GM23338 (cell line): ENCODE results near the gene SPCS2. TPM values are rescaled to one million over a fixed set of nuclear protein-coding genes. Genes with fewer than 3 reads are reported as not detected.

Source experiments
- ATAC-seq: fragments of 200-7000 bp; cut with Tn5 transposase; 3 replicates; pipeline ENCODE4 v1.9.1; 2020
- DNase-seq: peaks from one replicate; pipeline ENCODE4 v3.0.0-alpha.2; 2015; ENCODE audit warnings: low spot score
- H2AFZ ChIP-seq: fragments of 200-600 bp; sonication (generic); 2 replicates; pipeline ENCODE4 v1.8.0; 2016; ENCODE audit warnings: antibody characterized with exemption, mild to moderate bottlenecking, moderate library complexity
- H3F3A ChIP-seq: fragments of 200-600 bp; sonication (generic); replicated peaks from 2 replicates; pipeline ENCODE4 v1.8.0; 2017; ENCODE audit warnings: antibody characterized with exemption, mixed run types, low read depth
- H3K27ac ChIP-seq: fragments of 200-600 bp; sonication (generic); 2 replicates; pipeline ENCODE4 v1.6.1; 2016; ENCODE audit warnings: low read depth
- H3K27me3 ChIP-seq: fragments of 200-600 bp; sonication (generic); 2 replicates; pipeline ENCODE4 v1.8.0; 2016; ENCODE audit warnings: mild to moderate bottlenecking, mixed run types, moderate library complexity; ENCODE audit not compliant: insufficient read depth
- H3K36me3 ChIP-seq: fragments of 200-600 bp; sonication (generic); 2 replicates; pipeline ENCODE4 v1.8.0; 2016; ENCODE audit warnings: mild to moderate bottlenecking; ENCODE audit not compliant: insufficient read depth
- H3K4me1 ChIP-seq: fragments of 200-600 bp; sonication (generic); 2 replicates; pipeline ENCODE4 v1.8.0; 2016; ENCODE audit warnings: mild to moderate bottlenecking, moderate library complexity; ENCODE audit not compliant: insufficient read depth
- H3K4me2 ChIP-seq: fragments of 200-600 bp; sonication (generic); 2 replicates; pipeline ENCODE4 v1.7.1; 2017; ENCODE audit warnings: mixed run types
- H3K4me3 ChIP-seq: fragments of 200-600 bp; sonication (generic); 2 replicates; pipeline ENCODE4 v1.6.1; 2016; ENCODE audit warnings: mixed run types
- H3K79me2 ChIP-seq: fragments of 200-600 bp; sonication (generic); replicated peaks from 2 replicates; pipeline ENCODE4 v1.8.0; 2017; ENCODE audit warnings: mild to moderate bottlenecking; ENCODE audit not compliant: insufficient read depth
- H3K9me2 ChIP-seq: fragments of 200-600 bp; sonication (generic); 2 replicates; pipeline ENCODE4 v1.8.0; 2017; ENCODE audit not compliant: insufficient read depth
- H4K20me1 ChIP-seq: fragments of 200-600 bp; sonication (generic); replicated peaks from 2 replicates; pipeline ENCODE4 v1.8.0; 2017; ENCODE audit warnings: mild to moderate bottlenecking; ENCODE audit not compliant: insufficient read depth
- H3K27ac Mint-ChIP-seq: 2 replicates; pipeline ENCODE4 v1.8.0; 2020; ENCODE audit warnings: inconsistent platforms, mild to moderate bottlenecking, moderate library complexity, mixed read lengths
- H3K27me3 Mint-ChIP-seq: 3 replicates; pipeline ENCODE4 v1.8.0; 2022; ENCODE audit warnings: low read depth, mild to moderate bottlenecking, moderate library complexity, mixed read lengths, inconsistent platforms; ENCODE audit not compliant: insufficient read depth, poor library complexity
- H3K36me3 Mint-ChIP-seq: 3 replicates; pipeline ENCODE4 v1.8.0; 2021; ENCODE audit warnings: low read depth, mild to moderate bottlenecking, inconsistent platforms, moderate library complexity, mixed read lengths
- H3K4me1 Mint-ChIP-seq: 3 replicates; pipeline ENCODE4 v1.8.0; 2020; ENCODE audit warnings: mild to moderate bottlenecking, inconsistent platforms, mixed read lengths
- H3K4me3 Mint-ChIP-seq: 3 replicates; pipeline ENCODE4 v1.8.0; 2021; ENCODE audit warnings: moderate library complexity, mild to moderate bottlenecking, inconsistent platforms, mixed read lengths
- H3K9me3 Mint-ChIP-seq: 3 replicates; pipeline ENCODE4 v1.8.0; 2020; ENCODE audit warnings: moderate library complexity, mild to moderate bottlenecking, inconsistent platforms, mixed read lengths
- CREB1 ChIP-seq: fragments of 250-450 bp; sonication (Bioruptor Pico); IDR thresholded peaks from 2 replicates; pipeline ENCODE4 v1.5.0; 2020; ENCODE audit warnings: low read depth, mild to moderate bottlenecking, moderate library complexity
- CTCF ChIP-seq, 2 experiments: fragments of 200-600 bp in 1 of 2; sonication (generic) in 1 of 2; conservative IDR thresholded peaks; 2 replicates each; pipeline versions ENCODE4 v1.5.1 to v1.6.1; 2016 to 2017; ENCODE audit warnings: antibody characterized with exemption in 2 of 2, low read depth in 2 of 2, mild to moderate bottlenecking in 2 of 2, moderate library complexity in 1 of 2
- ETS1 ChIP-seq: IDR thresholded peaks from 2 replicates; pipeline ENCODE4 v1.6.1; 2016; ENCODE audit warnings: antibody characterized with exemption
- EZH2 ChIP-seq: fragments of 200-600 bp; sonication (generic); IDR thresholded peaks from one replicate; pipeline ENCODE4 v1.8.0; 2017; ENCODE audit warnings: antibody characterized with exemption, mild to moderate bottlenecking, low read depth; ENCODE audit not compliant: unreplicated experiment
- EZH2phosphoT487 ChIP-seq: fragments of 200-600 bp; sonication (generic); IDR thresholded peaks from one replicate; pipeline ENCODE4 v1.8.1; 2018; ENCODE audit warnings: antibody characterized with exemption; ENCODE audit not compliant: unreplicated experiment
- JUNB ChIP-seq: IDR thresholded peaks from one replicate; pipeline ENCODE4 v1.6.1; 2016; ENCODE audit warnings: antibody characterized with exemption; ENCODE audit not compliant: unreplicated experiment
- NANOG ChIP-seq: IDR thresholded peaks from 2 replicates; pipeline ENCODE4 v1.6.1; 2016; ENCODE audit warnings: antibody characterized with exemption, borderline replicate concordance
- POLR2AphosphoS5 ChIP-seq: IDR thresholded peaks from 2 replicates; pipeline ENCODE4 v1.6.1; 2016; ENCODE audit warnings: antibody characterized with exemption, low read depth
- REST ChIP-seq: IDR thresholded peaks from one replicate; pipeline ENCODE4 v1.6.1; 2018; ENCODE audit warnings: antibody characterized with exemption; ENCODE audit not compliant: unreplicated experiment
- STAT1 ChIP-seq: IDR thresholded peaks from one replicate; pipeline ENCODE4 v1.6.1; 2016; ENCODE audit warnings: antibody characterized with exemption; ENCODE audit not compliant: unreplicated experiment
- ZNF114 ChIP-seq: fragments of 250-450 bp; sonication (Bioruptor Pico); IDR thresholded peaks from 2 replicates; pipeline ENCODE4 v1.5.0; 2020; ENCODE audit warnings: mild to moderate bottlenecking, moderate library complexity
- ZNF331 ChIP-seq: fragments of 250-450 bp; sonication (Bioruptor Pico); IDR thresholded peaks from 2 replicates; pipeline ENCODE4 v1.5.0; 2020; ENCODE audit warnings: low read depth, mild to moderate bottlenecking, moderate library complexity
- ZNF462 ChIP-seq: fragments of 250-450 bp; sonication (Bioruptor Pico); IDR thresholded peaks from 2 replicates; pipeline ENCODE4 v1.5.0; 2020; ENCODE audit warnings: mild to moderate bottlenecking, moderate library complexity
- polyA plus RNA-seq: library from polyadenylated mRNA; unstranded; fragments of >200 nt; fragmentation: Nextera tagmentation; extraction: Ambion mirVana; gene quantifications from 2 replicates; pipeline ENCODE4 v1.2.1, GENCODE V29; 2016
- total RNA-seq: library from RNA; depleted of rRNA; stranded (reverse); fragments of >200 nt; shearing (Covaris generic); gene quantifications from 2 replicates; pipeline ENCODE4 v1.2.3, GENCODE V29; 2014

SPCS2 gene
- total and polyA plus RNA-seq, 2 experiments from 2014 or later, result 115 to 334 TPM

GRCh38 chr11:74978041-74978440, 29.0 kb downstream of the SPCS2 start:
- TF ChIP-seq STAT1, result no peak
- no peak for TF ChIP-seq ZNF462 (CRISPR knock-in tag)
- no peak for TF ChIP-seq NANOG
- TF ChIP-seq POLR2AphosphoS5, result no peak
- TF ChIP-seq CREB1 (CRISPR knock-in tag), result no peak
- TF ChIP-seq JUNB, result no peak
- TF ChIP-seq CTCF (conservative IDR thresholded peaks at IDR 0.05; ENCODE audit: low read depth in 2 of 2), result no peak
- no peak for TF ChIP-seq EZH2phosphoT487
- no peak for TF ChIP-seq ZNF331
- TF ChIP-seq ZNF114, result no peak
- no peak for TF ChIP-seq REST
- TF ChIP-seq ETS1, result no peak
- no peak for TF ChIP-seq EZH2
- H4K20me1 ChIP-seq, result peaks cover 13% of the 10 kb centered on the region

More at GRCh38 chr11:74978041-74978440, 29.0 kb downstream of the SPCS2 start:
- Mint-ChIP-seq H3K9me3 (no peaks in the 10 kb centered on the region; the same call in 1 of the 3 replicates), H3K36me3 (peaks cover 17% of the 10 kb centered on the region), H3K27me3 (peaks cover 2% of the 10 kb centered on the region), H3K4me1 (no peaks in the 10 kb centered on the region), H3K4me3 (no peak overlapping the region), H3K27ac (no peak overlapping the region)
- peaks cover 10% of the 10 kb centered on the region; the same call in 1 of the 2 replicates for H3K36me3 ChIP-seq
- H3K9me2 ChIP-seq, result no peaks in the 10 kb centered on the region
- no peak for ATAC-seq
- no peaks in the 10 kb centered on the region; the same call in 1 of the 2 replicates for H3K79me2 ChIP-seq
- no peaks in the 10 kb centered on the region for H3K27me3 ChIP-seq
- H3K4me1 ChIP-seq, result no peaks in the 10 kb centered on the region
- H3F3A ChIP-seq, result no peaks in the 10 kb centered on the region
- H3K4me3 ChIP-seq, result no peak overlapping the region
- no peak overlapping the region for H2AFZ ChIP-seq
- H3K27ac ChIP-seq, result no peak overlapping the region
- no peak overlapping the region for H3K4me2 ChIP-seq
- no peak for DNase-seq
